ENCODE measurements around the gene DCTD.
A peak's percentile ranks its signal among the peaks of the same experiment; 100 is the strongest.
"Not testable (repeated sequence)": the region's sequence is repeated elsewhere in the genome, so short reads cannot be mapped to it uniquely, and the experiment has no call there.

DCTD gene

DNA sequence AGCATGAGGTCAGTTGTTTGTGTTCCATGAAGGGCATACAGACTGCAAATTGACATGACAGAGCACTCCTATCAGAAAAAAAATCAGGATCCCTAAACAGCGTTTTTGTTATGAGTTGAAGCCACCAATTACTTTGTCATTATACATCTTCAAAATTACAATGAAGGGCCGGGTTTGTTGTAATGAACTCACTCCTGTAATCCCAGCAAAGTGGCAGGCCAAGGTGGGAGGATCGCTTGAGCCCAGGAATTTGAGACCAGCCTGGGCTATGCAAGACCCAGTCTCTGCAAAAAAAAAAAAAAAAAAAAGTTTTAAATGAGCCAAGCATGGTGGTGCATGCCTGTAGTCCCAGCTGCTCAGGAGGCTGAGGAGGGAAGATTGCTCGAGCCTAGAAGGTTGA is 3.5 kb upstream of the DCTD start:
- no peak for DNase-seq

DNA sequence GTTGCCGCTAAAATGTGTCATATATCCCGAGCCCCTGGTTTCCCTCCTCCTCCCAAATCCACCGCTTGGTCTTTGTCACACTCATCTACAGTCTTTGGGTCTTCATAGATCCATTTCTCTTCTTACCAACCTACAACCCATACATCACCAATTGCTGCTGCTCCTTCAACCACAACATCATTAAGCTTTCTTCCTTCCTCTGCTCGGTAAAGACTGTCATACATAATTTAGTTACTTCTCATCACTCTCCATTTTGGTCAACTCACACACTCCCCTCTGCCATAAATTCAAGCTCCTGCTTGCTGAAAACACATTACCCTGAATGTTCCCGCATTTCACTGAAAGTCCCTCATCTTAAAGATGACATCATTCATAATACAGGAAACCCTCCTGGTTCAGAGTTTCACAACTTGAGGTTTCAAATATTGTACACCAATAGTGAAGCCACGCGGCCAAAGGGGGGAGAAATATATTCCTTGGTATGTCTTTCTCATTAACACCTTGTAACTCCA is 1.7 kb upstream of the DCTD start:
- no peak for DNase-seq

DNA sequence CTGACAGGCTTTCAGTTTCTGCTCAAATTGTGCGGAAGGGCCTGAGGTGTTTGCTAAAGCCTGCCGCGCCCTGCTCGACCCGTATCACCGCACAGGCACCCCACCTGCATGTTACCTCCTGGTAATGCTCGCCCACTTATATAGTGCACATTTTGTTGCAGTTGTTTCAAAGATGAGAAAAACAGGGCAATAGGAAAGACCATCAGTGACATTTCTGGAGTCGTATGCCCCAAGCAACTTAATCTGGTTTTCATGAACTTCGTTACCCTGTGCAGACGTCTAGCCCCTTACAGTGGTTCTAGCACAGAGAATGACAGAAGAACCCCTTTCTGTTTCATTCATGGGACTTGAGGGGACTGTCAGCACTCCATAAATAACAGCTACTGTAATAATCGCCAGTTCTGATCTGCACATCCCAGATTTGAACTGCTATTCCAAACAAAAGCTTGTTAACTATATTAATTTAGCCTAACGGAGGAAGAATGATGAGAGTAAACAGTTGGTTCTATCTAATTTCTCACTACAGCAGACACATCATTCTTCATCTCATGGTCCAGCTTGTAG is 940 bp upstream of the DCTD start:
- no peak for DNase-seq

DNA sequence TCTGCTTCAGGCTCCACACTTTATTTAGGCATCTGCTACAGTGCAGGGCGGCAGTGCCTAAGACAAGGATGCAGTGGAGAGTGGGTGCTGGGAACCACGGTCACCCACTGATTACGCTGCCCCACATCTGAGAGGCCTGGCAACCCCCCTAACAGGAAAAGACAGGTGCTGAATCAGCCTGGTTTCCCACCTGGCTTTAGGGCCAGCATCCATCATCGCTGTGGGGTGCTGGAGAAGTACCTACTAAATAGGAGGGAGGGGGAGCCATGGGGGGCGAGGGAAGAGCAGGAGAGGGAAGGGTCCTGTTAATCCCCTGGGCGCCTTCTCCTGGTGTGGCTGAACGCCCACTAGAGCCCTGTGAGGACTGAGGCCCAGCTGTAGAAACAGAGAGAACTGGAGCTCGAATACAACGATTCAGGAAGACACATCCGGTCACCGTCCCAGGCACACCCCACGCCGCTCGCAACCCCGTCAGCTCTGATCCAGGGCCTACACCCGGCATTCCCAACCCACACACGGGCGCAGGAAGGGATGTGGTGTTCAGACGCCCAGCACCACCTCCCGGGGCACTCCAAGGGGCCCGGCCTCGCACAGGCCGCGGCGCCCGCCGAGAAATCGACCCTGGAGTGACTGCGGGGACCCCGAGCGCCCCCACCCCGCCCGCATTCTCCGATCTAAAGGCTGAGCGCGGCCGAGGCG is 554 bp downstream of the DCTD start:
- peak; percentile 78 for DNase-seq

DNA sequence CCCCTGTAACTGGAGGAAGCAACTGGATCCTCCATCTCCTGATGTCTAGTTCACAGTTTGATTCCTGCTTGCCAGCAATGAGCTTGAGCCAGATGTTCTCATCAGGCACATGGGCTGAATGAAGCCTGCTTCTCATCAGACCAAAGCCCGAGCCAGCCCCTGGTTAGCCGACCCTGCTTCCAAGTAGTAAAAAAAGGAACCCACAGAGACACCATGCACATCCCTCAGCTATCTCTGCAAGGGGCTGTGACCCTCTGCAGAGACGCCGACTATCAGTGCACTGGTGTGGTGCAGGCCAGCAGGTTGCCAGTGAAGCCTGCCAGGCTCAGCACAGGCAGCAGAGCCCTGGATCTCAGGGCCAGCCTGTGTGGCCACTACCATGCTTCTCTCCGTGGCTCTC is 2.8 kb downstream of the DCTD start:
- DNase-seq = no peak

DNA sequence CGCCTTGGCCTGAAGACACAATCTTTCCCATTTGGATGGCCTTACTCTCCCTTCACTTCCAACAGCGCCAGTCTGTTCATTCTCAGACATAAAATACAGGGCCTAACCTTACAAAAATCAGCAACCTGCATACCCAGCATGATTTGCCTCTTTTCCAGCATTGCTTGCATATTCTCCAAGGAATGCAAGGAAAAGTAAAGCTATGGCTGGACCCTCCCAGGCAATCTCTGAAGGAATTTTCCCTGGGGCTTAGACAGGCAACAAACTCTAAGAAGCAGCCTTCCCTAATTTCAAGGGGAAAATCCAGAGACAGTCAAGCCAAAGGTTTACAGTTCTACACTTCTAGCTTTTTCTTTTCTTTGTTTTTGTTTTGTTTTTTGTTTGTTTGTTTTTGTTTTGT is 3.6 kb downstream of the DCTD start:
- no peak for DNase-seq

DNA sequence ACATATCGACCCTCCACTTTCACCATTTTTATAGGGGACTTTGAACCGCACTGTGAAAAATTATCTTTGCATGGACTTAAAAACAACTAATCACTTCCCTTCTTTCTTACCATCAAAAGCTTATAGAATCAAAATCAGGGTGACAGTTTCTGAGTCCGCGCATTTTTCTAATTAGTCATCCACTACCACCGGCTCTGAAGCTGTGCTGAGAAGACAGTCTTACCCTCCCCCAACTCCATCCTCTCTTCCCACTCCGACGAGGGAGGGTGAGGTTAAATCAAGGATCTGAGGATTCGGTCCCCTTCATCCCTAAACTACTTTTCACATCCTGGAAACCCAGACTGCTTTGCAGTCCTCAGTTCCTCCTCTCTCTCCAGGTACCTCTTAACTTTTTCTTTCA is 4.2 kb downstream of the DCTD start:
- no peak for DNase-seq

DNA sequence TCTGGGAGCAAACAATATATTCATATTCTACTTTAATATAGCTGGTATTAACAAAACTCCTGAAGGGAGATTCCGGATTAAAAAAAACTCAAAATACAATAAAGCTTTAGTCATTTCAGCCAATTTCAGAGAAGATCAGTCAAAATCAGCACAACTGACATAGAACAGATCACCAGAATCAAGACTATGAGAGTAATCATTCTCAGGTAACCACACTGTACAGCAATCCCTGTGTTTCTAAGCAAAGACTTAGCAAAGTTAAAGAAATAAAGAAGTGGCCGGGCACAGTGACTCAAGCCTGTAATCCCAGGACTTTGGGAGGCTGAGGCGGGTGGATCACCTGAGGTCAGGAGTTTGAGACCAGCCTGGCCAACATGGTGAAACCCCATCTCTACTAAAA is 9.1 kb downstream of the DCTD start:
- DNase-seq = no peak

DNA sequence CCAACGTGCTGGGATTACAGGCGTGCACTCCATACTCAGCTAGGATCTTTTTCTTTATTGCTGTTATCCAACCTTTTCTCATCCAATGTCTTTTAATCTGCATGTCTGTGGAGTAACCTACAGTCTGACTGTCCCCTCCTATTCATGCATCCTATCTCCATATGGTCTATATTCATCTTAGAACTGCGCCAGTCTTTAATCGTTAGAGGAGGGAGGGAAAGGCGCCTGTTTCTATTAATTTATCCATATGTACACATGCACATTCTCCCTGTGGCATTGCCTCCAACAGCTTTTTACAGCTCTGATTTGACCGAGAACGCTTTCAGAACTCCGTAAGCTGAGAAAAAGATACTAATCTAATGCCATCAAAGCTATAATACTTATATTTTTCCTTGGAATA is 9.8 kb downstream of the DCTD start:
- no peak for DNase-seq

DNA sequence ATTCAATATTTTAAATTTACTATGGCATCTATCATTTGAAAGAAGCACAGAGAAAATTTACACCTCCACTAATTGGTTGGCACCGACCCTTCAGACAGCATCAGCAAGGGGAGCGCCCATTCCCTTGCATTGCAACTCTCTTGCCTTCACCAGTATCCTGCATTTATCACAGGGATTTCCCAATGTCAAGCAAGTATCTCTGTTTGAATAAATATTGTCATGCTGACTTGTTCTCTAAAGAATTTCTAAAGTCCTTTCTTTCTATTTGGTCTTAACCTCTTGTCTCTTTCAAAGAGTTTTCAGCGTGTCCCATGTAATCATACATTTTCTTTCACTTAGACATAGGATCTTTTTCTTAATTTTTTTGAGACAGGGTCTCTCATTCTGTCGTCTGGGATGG is 10.4 kb downstream of the DCTD start:
- DNase-seq = no peak

DNA sequence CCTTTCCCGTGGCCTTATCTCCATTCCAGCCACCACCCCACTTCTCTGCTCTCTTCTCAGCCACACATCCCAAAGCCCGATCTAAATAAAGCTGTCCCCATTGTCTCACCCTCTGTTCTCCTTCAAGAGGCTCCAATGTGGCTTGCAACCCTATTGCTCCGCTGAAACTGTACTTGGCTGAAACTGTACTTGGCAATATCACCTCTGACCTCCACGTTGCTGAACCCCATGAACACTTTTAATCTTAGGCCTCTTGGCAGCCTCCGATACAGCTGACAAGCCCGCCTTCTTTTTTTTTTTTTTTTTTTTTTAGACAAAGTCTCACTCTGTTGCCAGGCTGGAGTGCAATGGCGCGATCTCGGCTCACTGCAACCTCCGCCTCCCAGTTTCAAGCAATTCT is 12.1 kb downstream of the DCTD start:
- no peak for DNase-seq

DNA sequence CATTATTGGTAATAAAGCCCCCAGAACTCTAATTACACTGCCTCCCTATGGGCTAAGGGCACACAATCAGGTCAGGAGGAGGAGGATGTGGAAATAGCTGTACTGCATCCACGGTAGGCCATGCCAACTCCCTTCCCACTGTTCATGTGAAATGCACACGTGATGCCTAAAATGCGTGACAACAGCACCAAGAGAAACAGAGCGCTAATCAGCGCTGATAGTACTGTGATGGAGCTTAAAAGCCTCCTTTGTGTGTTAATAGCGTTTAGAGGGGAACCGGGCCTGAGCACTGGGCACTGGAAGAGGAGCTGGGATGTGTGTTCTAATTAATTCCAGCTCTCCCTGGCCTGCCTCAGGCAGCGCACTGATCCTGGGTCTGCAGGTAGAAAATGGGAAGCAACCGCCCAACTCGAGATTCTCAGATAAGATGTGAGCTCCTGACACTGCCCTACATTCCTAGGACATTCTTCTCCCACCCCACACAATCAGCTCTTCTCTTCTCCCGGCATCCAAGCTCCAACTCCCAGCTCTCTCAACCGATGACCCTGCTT is 12.9 kb downstream of the DCTD start:
- DNase-seq = no peak

DNA sequence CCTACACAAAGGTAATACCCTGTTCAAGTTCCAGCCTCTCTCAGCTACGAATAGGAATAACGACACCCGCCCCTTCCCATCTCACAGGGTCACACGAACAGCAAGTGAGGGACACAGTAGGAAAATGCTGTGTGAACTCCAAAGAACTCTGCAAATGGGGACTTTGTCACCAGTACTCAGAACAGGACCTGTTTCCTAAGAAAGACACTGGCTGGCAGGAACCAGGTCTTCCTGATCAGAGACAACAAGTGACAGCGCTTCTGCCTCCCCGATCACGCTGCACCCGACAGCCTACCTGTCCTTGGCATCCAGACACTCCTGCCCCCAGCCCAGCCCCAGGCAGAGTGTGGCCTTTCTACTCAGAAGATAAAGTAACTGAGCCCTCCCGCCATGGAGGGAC is 14.2 kb downstream of the DCTD start:
- DNase-seq = no peak

DNA sequence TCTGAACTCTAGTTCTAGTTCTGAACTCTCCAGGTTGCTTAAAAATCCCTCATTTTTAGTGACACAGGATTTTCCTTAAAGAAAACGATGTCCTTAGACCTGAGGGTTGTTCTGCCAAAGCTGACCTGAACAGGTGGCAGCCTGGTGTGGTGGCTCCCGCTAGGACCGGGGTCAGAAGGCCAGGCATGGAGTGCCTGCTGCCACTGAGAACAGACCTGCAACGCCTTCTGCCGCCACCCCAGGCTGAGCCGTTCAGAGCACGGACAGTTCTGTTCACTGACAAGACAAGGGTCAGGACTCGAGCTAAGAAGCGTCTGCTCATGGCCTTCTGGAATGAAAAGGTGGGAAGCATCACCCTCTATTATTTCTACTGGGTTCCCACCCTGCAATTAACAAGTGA is 15.8 kb downstream of the DCTD start:
- DNase-seq = no peak

DNA sequence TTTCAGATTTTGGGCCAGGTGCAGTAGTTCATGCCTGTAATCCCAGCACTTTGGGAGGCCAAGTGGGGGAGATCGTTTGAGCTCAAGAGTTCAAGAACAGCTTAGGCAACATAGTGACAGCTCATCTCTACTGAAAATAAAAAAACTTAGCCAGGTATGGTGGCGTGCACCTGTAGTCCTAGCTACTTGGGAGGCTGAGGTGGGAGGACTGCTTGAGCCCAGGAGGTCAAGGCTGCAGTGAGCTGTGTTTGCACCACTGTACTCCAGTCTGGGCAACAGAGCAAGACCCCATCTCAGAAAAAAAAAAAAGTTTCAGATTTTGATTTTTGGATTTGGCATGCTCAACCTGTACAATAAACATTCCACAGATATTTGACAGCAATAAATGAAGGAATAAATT is 17.2 kb downstream of the DCTD start:
- DNase-seq = not testable (repeated sequence)

DNA sequence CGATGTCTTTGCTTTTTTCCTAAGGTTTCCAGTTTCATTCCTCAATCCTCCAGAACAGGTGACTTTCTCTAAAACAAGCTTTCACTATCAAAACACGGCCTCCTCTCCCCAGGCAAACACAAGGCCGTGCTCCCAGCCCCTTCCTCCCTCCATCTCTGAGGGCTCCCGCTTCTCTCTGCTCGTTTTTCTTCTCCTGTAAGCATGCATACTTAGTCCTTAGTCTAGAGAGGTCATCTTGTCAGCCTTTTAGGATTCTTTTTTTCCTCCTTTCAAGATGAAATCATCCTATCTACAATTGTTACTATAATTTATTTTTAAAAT is 18.7 kb downstream of the DCTD start:
- DNase-seq = no peak

DNA sequence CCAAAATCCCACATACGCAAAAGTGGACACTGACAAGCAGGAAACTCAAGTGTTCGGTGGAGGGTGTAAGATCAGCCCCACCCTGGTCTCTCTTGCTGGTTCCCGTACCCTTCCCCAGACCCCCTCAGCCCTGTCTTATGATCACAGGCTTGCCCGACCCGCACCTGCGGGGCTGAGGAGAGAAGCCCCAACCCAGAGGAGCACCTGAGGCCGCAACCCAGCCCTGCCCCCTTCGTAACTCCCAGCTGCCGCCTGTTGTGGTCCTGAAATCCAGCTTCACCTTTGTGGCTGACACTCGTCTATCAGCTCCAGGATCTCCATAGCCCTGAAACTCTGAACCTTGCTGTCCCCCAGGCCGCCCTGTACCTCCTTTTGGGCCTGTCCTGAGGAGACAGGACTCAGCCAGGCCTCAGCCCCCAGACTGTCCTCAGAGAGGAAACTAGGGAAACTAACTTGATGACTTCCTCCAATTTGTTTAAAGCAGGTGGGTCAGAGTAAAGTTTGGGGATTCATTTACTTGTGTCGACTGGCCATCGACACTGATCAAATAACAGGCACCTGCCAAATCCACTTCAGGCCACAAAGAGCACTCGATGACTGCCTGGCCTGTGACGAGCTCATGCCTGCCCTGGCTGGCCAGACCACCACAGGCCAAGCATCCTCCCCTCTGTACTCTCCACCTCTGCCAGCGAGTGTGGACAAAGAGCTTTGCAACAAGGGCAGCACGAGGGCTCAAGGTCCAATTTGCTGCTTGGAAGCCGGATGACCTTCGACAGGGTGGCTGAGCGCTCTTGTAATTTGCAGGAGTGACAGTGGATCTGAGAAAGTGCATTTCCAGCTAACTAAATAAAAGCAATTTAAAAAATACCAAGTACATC is 19.3 kb downstream of the DCTD start:
- DNase-seq = no peak

DNA sequence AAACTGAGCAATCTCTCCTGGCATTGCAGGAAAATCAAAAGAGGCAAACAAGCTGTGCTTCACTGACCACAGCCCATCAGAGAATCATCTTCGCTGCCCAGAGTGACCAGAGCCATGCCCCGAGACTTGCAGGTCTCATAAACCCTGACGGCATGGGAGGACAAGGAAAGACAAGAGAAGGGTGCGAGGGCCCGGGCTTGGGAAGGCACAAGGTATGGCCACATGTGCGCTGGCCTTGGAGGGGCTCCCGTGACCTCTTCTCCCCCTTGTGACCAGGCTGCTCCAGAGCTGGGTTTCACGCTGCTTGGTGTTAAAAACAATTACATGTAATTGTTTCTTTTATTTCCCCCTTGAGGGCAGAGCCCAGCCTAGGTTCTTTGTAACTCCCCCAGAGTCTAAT is 20.8 kb downstream of the DCTD start:
- no peak for DNase-seq

DNA sequence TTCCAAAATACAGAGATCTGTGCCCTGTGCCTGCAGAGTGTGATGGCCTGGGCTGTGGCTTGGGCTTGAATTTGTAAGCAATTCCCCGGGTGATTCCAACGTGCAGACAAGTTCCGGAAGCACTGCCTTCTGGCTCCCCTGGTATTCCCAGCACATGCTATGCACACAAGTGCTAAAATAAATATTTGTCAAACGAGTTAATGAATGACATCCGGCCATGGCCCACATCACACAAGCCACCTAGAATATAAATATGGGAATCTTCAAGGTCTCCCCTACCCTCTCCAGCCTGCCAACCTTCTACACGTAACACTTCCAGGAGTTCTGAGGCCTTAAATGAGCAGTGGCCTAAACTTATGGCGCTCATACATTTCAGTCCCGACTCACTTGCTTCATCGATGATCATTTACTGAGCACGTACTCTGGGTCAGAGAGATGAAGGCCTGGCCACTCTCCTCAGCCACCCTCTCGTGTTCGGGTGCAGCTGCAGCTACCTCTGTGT is 21.3 kb downstream of the DCTD start:
- no peak for DNase-seq

DNA sequence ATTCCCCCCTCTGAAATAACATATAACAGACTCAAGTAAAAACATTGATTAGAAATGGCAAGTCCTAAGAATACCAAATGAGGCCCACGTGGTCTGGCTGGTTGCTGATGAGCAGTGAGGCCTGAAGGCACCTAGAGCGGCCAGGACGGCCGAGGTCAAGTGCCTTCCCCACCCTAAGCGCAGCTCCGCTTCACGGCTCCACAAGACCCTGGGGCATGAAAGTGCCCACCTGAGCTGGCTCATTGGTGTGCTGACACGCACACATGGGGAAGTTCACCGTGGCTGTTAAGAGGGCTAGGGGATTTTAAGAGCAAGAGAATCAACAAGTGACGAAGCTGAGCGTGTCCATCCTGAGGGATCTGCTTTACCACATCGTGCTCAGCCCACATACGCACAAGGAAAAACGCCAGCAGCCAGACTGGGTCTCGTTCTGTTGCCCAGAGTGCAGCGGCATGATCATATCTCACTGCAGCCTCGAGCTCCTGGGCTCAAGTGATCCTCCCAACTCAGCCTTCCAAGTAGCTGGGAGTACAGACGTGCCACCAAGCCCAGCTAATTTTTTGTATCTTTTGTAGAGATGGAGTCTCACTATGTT is 22.4 kb downstream of the DCTD start:
- DNase-seq = no peak

DNA sequence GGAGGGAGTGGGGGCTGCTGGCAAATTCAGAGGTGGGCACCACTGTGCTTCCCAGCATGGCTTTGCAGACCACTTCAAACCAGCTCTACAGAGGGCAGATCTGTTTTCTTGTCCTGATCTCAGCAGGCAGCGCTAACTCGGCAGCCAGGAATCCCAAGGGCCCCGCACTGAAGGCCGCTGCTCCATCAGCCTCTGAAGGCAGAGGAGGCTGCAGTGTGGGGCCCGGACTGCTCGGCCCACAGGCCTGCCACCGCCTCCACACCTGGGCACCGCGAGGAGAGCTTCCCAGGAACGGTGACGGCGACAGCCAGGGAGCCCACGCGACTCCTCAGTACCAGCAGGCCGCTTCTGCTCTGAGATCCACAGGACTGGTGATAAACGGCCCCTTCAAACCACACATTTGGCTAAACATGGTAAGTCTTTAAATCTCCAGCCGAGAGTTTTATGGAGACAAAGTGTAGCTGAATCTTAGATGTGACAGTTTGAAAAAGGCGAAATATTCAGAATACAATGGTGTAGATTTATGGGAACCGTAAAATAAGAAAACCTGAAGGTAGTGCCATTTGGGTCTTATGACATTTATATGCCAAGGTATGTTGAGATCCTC is 23.6 kb downstream of the DCTD start:
- no peak for DNase-seq

DNA sequence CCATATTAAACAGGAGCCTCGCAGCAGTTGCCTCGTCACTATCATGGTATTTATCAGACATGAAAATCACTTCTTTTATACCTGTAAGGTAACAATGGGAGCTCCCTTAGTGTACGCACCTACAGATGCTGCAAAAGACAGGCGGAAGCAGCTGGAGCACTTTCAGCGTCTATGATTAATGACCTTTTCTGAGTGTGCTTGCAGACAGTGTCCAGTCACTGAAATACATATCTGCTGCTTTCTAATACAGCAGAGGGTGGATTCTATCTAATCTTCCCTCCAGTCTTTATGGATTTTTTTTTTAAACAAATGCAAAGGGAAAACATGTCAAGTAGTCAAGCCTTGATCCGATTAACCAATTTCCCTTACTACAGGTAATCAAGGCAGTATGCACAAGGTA is 24.1 kb downstream of the DCTD start:
- DNase-seq = no peak

DNA sequence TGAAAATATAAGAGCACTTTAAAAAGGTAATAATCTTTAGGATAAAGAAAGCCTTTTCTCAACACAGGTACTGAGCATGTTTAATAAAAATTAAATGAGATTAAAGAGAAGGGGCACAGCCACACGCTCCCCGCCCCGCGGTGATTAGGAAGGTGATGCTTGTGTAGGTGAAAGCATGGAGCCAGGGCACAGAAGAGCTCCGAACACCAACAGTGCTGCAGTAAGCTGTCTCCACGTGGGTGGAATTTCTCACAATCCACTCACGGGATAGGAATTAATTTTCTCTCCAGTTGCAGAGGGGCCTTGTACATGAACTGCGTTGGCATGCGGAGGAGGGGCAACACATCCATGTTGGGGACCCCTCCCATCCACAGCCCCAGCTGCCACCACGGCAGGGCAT is 27.0 kb downstream of the DCTD start:
- DNase-seq = no peak

Measured in right hindlimb (tissue), 1 donor.